ENCODE measurements around the gene PSTK. TPM values are rescaled to one million over a fixed set of nuclear protein-coding genes. Genes with fewer than 3 reads are reported as not detected.

The PSTK gene
- polyA plus RNA-seq, 1 donor from 2014 or later = 21.0 TPM

- Histone ChIP-seq H3F3A (ENCODE audit: insufficient read depth, low read length, poor library complexity, severe bottlenecking) (no peaks in the 10 kb centered on the region), H3K27ac (ENCODE audit: low read length) (no peak overlapping the region), H3K4me2 (ENCODE audit: low read length) (no peak overlapping the region), H3K36me3 (ENCODE audit: insufficient read depth, low read length) (peaks cover 13% of the 10 kb centered on the region), H3K9ac (ENCODE audit: low read length) (no peak overlapping the region), H3K79me2 (replicated peaks; ENCODE audit: insufficient read depth, low read length) (no peaks in the 10 kb centered on the region), H2AFZ (ENCODE audit: low read depth, low read length) (no peak overlapping the region), H4K20me1 (ENCODE audit: insufficient read depth) (no peaks in the 10 kb centered on the region), H3K27me3 (ENCODE audit: insufficient read depth, low read depth, low read length) (no peaks in the 10 kb centered on the region), H3K9me3 (ENCODE audit: low read length) (no peaks in the 10 kb centered on the region), H3K4me3 (ENCODE audit: low read length) (no peak overlapping the region), H3K9me2 (ENCODE audit: insufficient read depth, low read length) (no peaks in the 10 kb centered on the region)
- TF ChIP-seq MXI1 (conservative IDR thresholded peaks at IDR 0.05; ENCODE audit: poor library complexity, severe bottlenecking) = no peak
- no peak for TF ChIP-seq SMC3 (conservative IDR thresholded peaks at IDR 0.05; ENCODE audit: poor library complexity)
- no peak for TF ChIP-seq TAF1 (IDR thresholded peaks at IDR 0.05; ENCODE audit: low read depth)
- no peak for TF ChIP-seq CTCF (IDR thresholded peaks at IDR 0.05; ENCODE audit: poor library complexity, severe bottlenecking)
- no peak for TF ChIP-seq POLR2AphosphoS5 (IDR thresholded peaks at IDR 0.05)
- no peak for TF ChIP-seq EZH2 (IDR thresholded peaks at IDR 0.05; ENCODE audit: borderline replicate concordance, insufficient read depth, low read length, poor library complexity, severe bottlenecking)
- no peak for TF ChIP-seq RAD21 (conservative IDR thresholded peaks at IDR 0.05)
- no peak for TF ChIP-seq EP300 (conservative IDR thresholded peaks at IDR 0.05; ENCODE audit: poor library complexity, severe bottlenecking)
- no peak for TF ChIP-seq REST (IDR thresholded peaks at IDR 0.05; ENCODE audit: borderline replicate concordance)
Observed at GRCh38 chr10:123039632-123039930, 59.4 kb downstream of the PSTK start.

Other genes starting within 250 kb of the PSTK start
- gene CUZD1, start 134.5 kb upstream of the PSTK start, polyA plus RNA-seq = not detected in 2 replicates
- 2.8 and 3.4 TPM in 2 replicates for gene FAM24B, start 100.8 kb upstream of the PSTK start, polyA plus RNA-seq
- gene FAM24A, start 69.8 kb upstream of the PSTK start, polyA plus RNA-seq = not detected in 2 replicates
- 23.7 and 25.8 TPM in 2 replicates for gene C10orf88, start 26.2 kb upstream of the PSTK start, polyA plus RNA-seq
- 11.0 and 12.9 TPM in 2 replicates for gene IKZF5, start 28.4 kb downstream of the PSTK start, polyA plus RNA-seq
- 20.3 and 21.7 TPM in 2 replicates for gene ACADSB, start 28.6 kb downstream of the PSTK start, polyA plus RNA-seq
- gene HMX3, start 155.6 kb downstream of the PSTK start, polyA plus RNA-seq = not detected in 2 replicates
- gene HMX2, start 167.7 kb downstream of the PSTK start, polyA plus RNA-seq = not detected in 2 replicates
- gene BUB3, start 174.0 kb downstream of the PSTK start, polyA plus RNA-seq = 127 and 162 TPM in 2 replicates

All from neural cell (in vitro differentiated cells).